Measurements from ENCODE around the gene KCTD2. TPM values are rescaled to one million over a fixed set of nuclear protein-coding genes. Genes with fewer than 3 reads are reported as not detected.

Gene KCTD2
- total RNA-seq, 2 donors from 2014 or later: 27.7 to 32.8 TPM

DNA sequence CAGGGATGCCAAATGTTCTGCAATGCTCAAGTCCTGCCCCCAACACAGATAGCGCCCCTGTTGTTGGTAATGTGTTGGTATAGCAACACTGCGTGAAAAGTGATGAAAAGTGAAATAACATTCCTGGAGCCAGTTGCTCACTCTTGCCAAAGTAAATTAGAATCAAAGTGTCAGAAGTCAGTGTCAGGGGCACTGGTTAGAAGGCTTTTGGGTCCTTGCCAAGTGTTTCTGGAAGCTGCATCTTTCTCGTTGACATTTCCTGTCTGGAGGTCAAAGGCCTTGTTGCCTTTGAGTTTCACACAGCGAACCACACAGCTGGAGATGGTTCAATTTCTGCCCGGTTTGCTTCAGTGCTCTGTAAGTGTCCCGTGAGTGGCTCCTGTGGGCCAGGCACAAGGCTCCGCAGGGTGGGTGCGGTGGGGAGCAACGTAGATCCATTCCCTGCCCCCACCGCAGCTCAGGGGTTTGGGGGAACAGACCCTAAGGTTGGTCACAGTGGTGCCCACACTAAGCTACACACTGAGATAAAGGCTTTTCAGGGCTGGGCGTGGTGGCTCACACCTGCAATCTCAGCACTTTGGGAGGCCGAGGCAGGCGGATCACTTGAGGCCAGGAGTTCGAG is 37.1 kb downstream of the KCTD2 start:
- WGBS, 2 experiments (ENCODE audit: insufficient coverage in 1 of 2, insufficient read length in 1 of 2): 72 to 83% methylated on average over 11 to 14 of the region's 14 CpGs
- no peaks in the 10 kb centered on the region for H3K9me3 ChIP-seq (ENCODE audit: control insufficient read depth, low read length)
- H3K9me3 Mint-ChIP-seq: no peaks in the 10 kb centered on the region
- H3K36me3 ChIP-seq (ENCODE audit: control insufficient read depth, insufficient read depth, low read length): no peaks in the 10 kb centered on the region
- H3K27me3 ChIP-seq (ENCODE audit: control insufficient read depth, insufficient read depth, low read length, poor library complexity, severe bottlenecking): no peaks in the 10 kb centered on the region
- no peak overlapping the region for H3K4me3 ChIP-seq (ENCODE audit: low read length)
- TF ChIP-seq CTCF (conservative IDR thresholded peaks at IDR 0.05): no peak
- H3K4me1 ChIP-seq (ENCODE audit: control insufficient read depth, insufficient read depth, low read length): peaks cover 3% of the 10 kb centered on the region
- no peaks in the 10 kb centered on the region for H3K36me3 Mint-ChIP-seq (ENCODE audit: low read depth)
- no peak overlapping the region for H3K27ac ChIP-seq (ENCODE audit: low read depth, low read length)
- H3K4me1 Mint-ChIP-seq: peaks cover 27% of the 10 kb centered on the region
- peak; percentile 50 for DNase-seq
- no peaks in the 10 kb centered on the region for H3K27me3 Mint-ChIP-seq (ENCODE audit: insufficient read depth)
- H3K9ac ChIP-seq (ENCODE audit: extremely low read depth, low read length, poor library complexity, severe bottlenecking): no peak overlapping the region
- no peak overlapping the region for H3K27ac Mint-ChIP-seq
- H3K4me3 Mint-ChIP-seq: no peak overlapping the region

GRCh38 chr17:75086496-75087181 is 39.6 kb downstream of the KCTD2 start:
- Histone ChIP-seq H3K27ac (ENCODE audit: low read depth, low read length) (no peak overlapping the region), H3K4me3 (ENCODE audit: low read length) (peak overlapping the region; percentile 89), H3K9ac (ENCODE audit: extremely low read depth, low read length, poor library complexity, severe bottlenecking) (no peak overlapping the region), H3K36me3 (ENCODE audit: control insufficient read depth, insufficient read depth, low read length) (no peaks in the 10 kb centered on the region), H3K9me3 (ENCODE audit: control insufficient read depth, low read length) (no peaks in the 10 kb centered on the region), H3K27me3 (ENCODE audit: control insufficient read depth, insufficient read depth, low read length, poor library complexity, severe bottlenecking) (no peaks in the 10 kb centered on the region), H3K4me1 (ENCODE audit: control insufficient read depth, insufficient read depth, low read length) (peaks cover 6% of the 10 kb centered on the region)
- WGBS, 2 experiments (ENCODE audit: insufficient coverage in 1 of 2, insufficient read length in 1 of 2): 85 to 86% methylated on average over 12 to 14 of the region's 15 CpGs
- peaks cover 1% of the 10 kb centered on the region for H3K36me3 Mint-ChIP-seq (ENCODE audit: low read depth)
- H3K9me3 Mint-ChIP-seq: no peaks in the 10 kb centered on the region
- peak; percentile 24 for TF ChIP-seq CTCF (conservative IDR thresholded peaks at IDR 0.05)
- H3K4me1 Mint-ChIP-seq: peaks cover 45% of the 10 kb centered on the region
- H3K27me3 Mint-ChIP-seq (ENCODE audit: insufficient read depth): no peaks in the 10 kb centered on the region
- H3K27ac Mint-ChIP-seq: peak overlapping the region; percentile 79
- H3K4me3 Mint-ChIP-seq: peak overlapping the region; percentile 82
- DNase-seq: peak; percentile 72

- Histone ChIP-seq H3K27ac (ENCODE audit: low read depth, low read length) (no peak overlapping the region), H3K9ac (ENCODE audit: extremely low read depth, low read length, poor library complexity, severe bottlenecking) (peak overlapping the region; percentile 90), H3K4me3 (ENCODE audit: low read length) (peak overlapping the region; percentile 89)
These were observed 40.1 kb downstream of the KCTD2 start for GRCh38 chr17:75087182-75087557.

More at GRCh38 chr17:75087182-75087557, 40.1 kb downstream of the KCTD2 start:
- Histone ChIP-seq H3K36me3 (ENCODE audit: control insufficient read depth, insufficient read depth, low read length) (no peaks in the 10 kb centered on the region), H3K9me3 (ENCODE audit: control insufficient read depth, low read length) (no peaks in the 10 kb centered on the region), H3K27me3 (ENCODE audit: control insufficient read depth, insufficient read depth, low read length, poor library complexity, severe bottlenecking) (no peaks in the 10 kb centered on the region), H3K4me1 (ENCODE audit: control insufficient read depth, insufficient read depth, low read length) (peaks cover 6% of the 10 kb centered on the region)
- Mint-ChIP-seq H3K27me3 (ENCODE audit: insufficient read depth) (no peaks in the 10 kb centered on the region), H3K4me3 (peak overlapping the region; percentile 82), H3K36me3 (ENCODE audit: low read depth) (peaks cover 1% of the 10 kb centered on the region), H3K4me1 (peaks cover 50% of the 10 kb centered on the region), H3K9me3 (no peaks in the 10 kb centered on the region), H3K27ac (peak overlapping the region; percentile 79)
- DNase-seq: no peak
- WGBS, 2 experiments (ENCODE audit: insufficient coverage in 1 of 2, insufficient read length in 1 of 2): 62 to 64% methylated on average over 7 to 12 of the region's 12 CpGs
- TF ChIP-seq CTCF (conservative IDR thresholded peaks at IDR 0.05): no peak
